H1 (cell line): Measurements from ENCODE around the gene CABLES2. TPM values are rescaled to one million over a fixed set of nuclear protein-coding genes. Genes with fewer than 3 reads are reported as not detected.

ENCODE experiments used
- CTCF ChIA-PET: fragments of 300-600 bp; sonication (Branson Sonifier 250); formaldehyde crosslinking; loops from one replicate; lab custom pipeline; 2021; ENCODE audit not compliant: partially characterized antibody; lab: Charles Lee
- POLR2A ChIA-PET: fragments of 300-600 bp; sonication (Branson Sonifier 250); formaldehyde crosslinking; loops from one replicate; lab custom pipeline; 2021; ENCODE audit warnings: inconsistent platforms; ENCODE audit not compliant: partially characterized antibody; lab: Charles Lee
- DNase-seq, 2 experiments: peaks; one replicate each; pipeline versions ENCODE4 v3.0.0 to v3.0.0-alpha.2; 2010 to 2022; ENCODE audit warnings: low spot score in 2 of 2, low read depth in 1 of 2, mixed read lengths in 1 of 2
- FAIRE-seq: peaks from 2 replicates; lab custom pipeline; 2011; peaks lifted over from hg19 to GRCh38; lab: Jason Lieb, UNC
- H2AFZ ChIP-seq: 2 replicates; pipeline ENCODE4 v1.8.1; 2012; ENCODE audit warnings: low read length, inconsistent platforms
- H2AK5ac ChIP-seq: 2 replicates; pipeline ENCODE4 v1.6.1; 2013; ENCODE audit warnings: low read depth, low read length
- H2BK120ac ChIP-seq: replicated peaks from 2 replicates; pipeline ENCODE3; 2013; ENCODE audit warnings: low read depth, low read length, inconsistent platforms
- H2BK12ac ChIP-seq: 2 replicates; pipeline ENCODE4 v1.6.1; 2013; ENCODE audit warnings: low read depth, low read length
- H2BK15ac ChIP-seq: 2 replicates; pipeline ENCODE4 v1.6.1; 2013; ENCODE audit warnings: low read length
- H2BK20ac ChIP-seq: 2 replicates; pipeline ENCODE4 v1.6.1; 2013; ENCODE audit warnings: low read length
- H2BK5ac ChIP-seq: 2 replicates; pipeline ENCODE4 v1.6.1; 2013; ENCODE audit warnings: low read depth, low read length
- H3K14ac ChIP-seq: 2 replicates; pipeline ENCODE4 v1.6.1; 2013; ENCODE audit warnings: inconsistent platforms; ENCODE audit not compliant: insufficient read length
- H3K18ac ChIP-seq: 2 replicates; pipeline ENCODE4 v1.6.1; 2013; ENCODE audit warnings: low read length; ENCODE audit errors: extremely low read depth
- H3K23ac ChIP-seq: 2 replicates; pipeline ENCODE4 v1.6.1; 2013; ENCODE audit warnings: inconsistent platforms; ENCODE audit not compliant: insufficient read length
- H3K23me2 ChIP-seq: 2 replicates; pipeline ENCODE4 v1.6.1; 2013; ENCODE audit warnings: low read depth, low read length
- H3K27ac ChIP-seq: 2 replicates; pipeline ENCODE4 v1.6.1; 2011; ENCODE audit warnings: low read depth, low read length, inconsistent platforms
- H3K27me3 ChIP-seq, 4 experiments: replicated peaks in 1 of 4; 1 replicate in 1 of 4; 2 replicates in 3 of 4; pipeline versions ENCODE4 v1.6.1 to v1.8.1; 2011 to 2013; ENCODE audit warnings: low read length in 3 of 4, mild to moderate bottlenecking in 3 of 4, inconsistent platforms in 2 of 4, mixed read lengths in 2 of 4, moderate library complexity in 1 of 4; ENCODE audit not compliant: control insufficient read depth in 3 of 4, insufficient read depth in 3 of 4; ENCODE audit errors: extremely low read depth in 1 of 4
- H3K36me3 ChIP-seq, 4 experiments: 2 replicates each; pipeline versions ENCODE4 v1.6.1 to v1.8.1; 2011 to 2013; ENCODE audit warnings: mild to moderate bottlenecking in 4 of 4, low read length in 3 of 4, moderate library complexity in 2 of 4, control low read depth in 1 of 4, inconsistent platforms in 1 of 4; ENCODE audit not compliant: insufficient read depth in 4 of 4, control insufficient read depth in 2 of 4
- H3K4ac ChIP-seq: replicated peaks from 2 replicates; pipeline ENCODE3; 2013; ENCODE audit warnings: low read length, low read depth, mixed read lengths, inconsistent platforms; ENCODE audit not compliant: insufficient read length
- H3K4me1 ChIP-seq, 4 experiments: replicated peaks in 1 of 4; 1 replicate in 1 of 4; 2 replicates in 3 of 4; pipeline versions ENCODE4 v1.6.1 to v1.8.1; 2011 to 2013; ENCODE audit warnings: low read length in 3 of 4, inconsistent platforms in 2 of 4, mixed read lengths in 1 of 4; ENCODE audit not compliant: insufficient read depth in 4 of 4, control insufficient read depth in 3 of 4
- H3K4me2 ChIP-seq, 2 experiments: 2 replicates each; pipeline versions ENCODE4 v1.6.1 to v1.8.1; 2011 to 2013; ENCODE audit warnings: low read depth in 2 of 2, low read length in 2 of 2, control low read depth in 1 of 2, inconsistent platforms in 1 of 2, mild to moderate bottlenecking in 1 of 2; ENCODE audit not compliant: insufficient read depth in 1 of 2
- H3K4me3 ChIP-seq, 4 experiments: fragments of 200-600, 300-600 bp in 1 of 4; sonication (generic), shearing (Covaris generic), sonication (Bioruptor Twin) in 1 of 4; 2 replicates each; pipeline versions ENCODE4 v1.5.1 to v1.8.1; 2011 to 2016; ENCODE audit warnings: low read length in 4 of 4, low read depth in 3 of 4, control low read depth in 2 of 4, inconsistent platforms in 2 of 4, mild to moderate bottlenecking in 2 of 4, mixed read lengths in 1 of 4, moderate library complexity in 1 of 4; ENCODE audit not compliant: insufficient read depth in 2 of 4; ENCODE audit errors: extremely low read depth in 1 of 4
- H3K56ac ChIP-seq: replicated peaks from 2 replicates; pipeline ENCODE3; 2013; ENCODE audit warnings: low read depth, mild to moderate bottlenecking, mixed read lengths, low read length, inconsistent platforms; ENCODE audit not compliant: insufficient read length
- H3K79me1 ChIP-seq: 2 replicates; pipeline ENCODE4 v1.6.1; 2013; ENCODE audit warnings: low read depth, low read length, control low read depth
- H3K79me2 ChIP-seq, 2 experiments: 2 replicates each; pipeline versions ENCODE4 v1.6.1 to v1.8.1; 2012 to 2013; ENCODE audit warnings: low read length in 2 of 2, mild to moderate bottlenecking in 2 of 2, inconsistent platforms in 1 of 2; ENCODE audit not compliant: insufficient read depth in 2 of 2, control insufficient read depth in 1 of 2
- H3K9ac ChIP-seq, 4 experiments: replicated peaks in 1 of 4; 1 replicate in 1 of 4; 2 replicates in 3 of 4; pipeline versions ENCODE4 v1.6.1 to v1.8.1; 2011 to 2013; ENCODE audit warnings: low read depth in 3 of 4, low read length in 3 of 4, control low read depth in 2 of 4, mild to moderate bottlenecking in 2 of 4, moderate library complexity in 2 of 4, inconsistent platforms in 1 of 4; ENCODE audit errors: extremely low read depth in 1 of 4
- H3K9me3 ChIP-seq, 2 experiments: 2 replicates each; pipeline versions ENCODE4 v1.6.1 to v1.8.1; 2012 to 2013; ENCODE audit warnings: mild to moderate bottlenecking in 2 of 2, moderate library complexity in 2 of 2, control low read depth in 1 of 2, inconsistent platforms in 1 of 2, low read depth in 1 of 2, low read length in 1 of 2, mixed read lengths in 1 of 2; ENCODE audit not compliant: insufficient read depth in 2 of 2
- H4K20me1 ChIP-seq, 2 experiments: replicated peaks in 1 of 2; 2 replicates each; pipeline versions ENCODE3 to v1.8.1; 2011 to 2013; ENCODE audit warnings: inconsistent platforms in 2 of 2, low read length in 2 of 2, mild to moderate bottlenecking in 1 of 2; ENCODE audit not compliant: insufficient read depth in 2 of 2, control insufficient read depth in 1 of 2
- H4K5ac ChIP-seq: 2 replicates; pipeline ENCODE4 v1.6.1; 2013; ENCODE audit warnings: low read length, low read depth, mixed read lengths, inconsistent platforms; ENCODE audit not compliant: insufficient read length
- H4K8ac ChIP-seq: 2 replicates; pipeline ENCODE4 v1.8.0; 2013; ENCODE audit warnings: mild to moderate bottlenecking, moderate library complexity, low read length, inconsistent platforms; ENCODE audit not compliant: insufficient read depth; ENCODE audit errors: extremely low read depth
- H4K91ac ChIP-seq: replicated peaks from 2 replicates; pipeline ENCODE3; 2013; ENCODE audit warnings: low read length, mixed read lengths, inconsistent platforms; ENCODE audit not compliant: insufficient read length
- CHD2 ChIP-seq: IDR thresholded peaks from 2 replicates; pipeline ENCODE4 v1.6.1; 2012; ENCODE audit warnings: low read length, improper control_type of control experiment
- JUN ChIP-seq: IDR thresholded peaks from 2 replicates; pipeline ENCODE4 v1.6.1; 2011; ENCODE audit warnings: low read depth, mild to moderate bottlenecking, improper control_type of control experiment, low read length
- JUND ChIP-seq: IDR thresholded peaks from 2 replicates; pipeline ENCODE4 v1.6.1; 2011; ENCODE audit warnings: mild to moderate bottlenecking, improper control_type of control experiment, low read length
- POU5F1 ChIP-seq: IDR thresholded peaks from 2 replicates; pipeline ENCODE4 v1.6.1; 2011; ENCODE audit warnings: low read depth, mild to moderate bottlenecking, low read length, moderate library complexity
- SIN3A ChIP-seq, 2 experiments: IDR thresholded peaks in 1 of 2; conservative IDR thresholded peaks in 1 of 2; 2 replicates each; pipeline ENCODE4 v1.6.1; 2011 to 2012; ENCODE audit warnings: low read length in 2 of 2, improper control_type of control experiment in 1 of 2, low read depth in 1 of 2, mild to moderate bottlenecking in 1 of 2
- WGBS, 2 experiments: shearing (Covaris generic) in 1 of 2; methylation state at CpG; one replicate each; pipeline versions ENCODE4 v1.1.6 to v1.1.7; 2013 to 2015; ENCODE audit warnings: low lambda C conversion rate in 2 of 2, mixed read lengths in 2 of 2, inconsistent platforms in 1 of 2, low coverage in 1 of 2, missing lambda C conversion rate in 1 of 2; ENCODE audit not compliant: insufficient replicate concordance in 2 of 2, insufficient coverage in 1 of 2, insufficient read length in 1 of 2; ENCODE audit errors: extremely low coverage in 1 of 2, missing lambda C conversion rate in 1 of 2; 5-methylcytosine and 5-hydroxymethylcytosine counted together
- polyA plus RNA-seq, 7 experiments: library from polyadenylated mRNA; depleted of rRNA in 3 of 7; stranded (reverse) in 5 of 7; unstranded in 2 of 7; fragments of >200 nt in 5 of 7; fragments of 200-250 nt in 2 of 7; gene quantifications; 1 replicate in 5 of 7; 2 replicates in 1 of 7; 4 replicates in 1 of 7; pipeline versions ENCODE4 v1.2.1 to v1.2.3, GENCODE V29; 2011 to 2013; ENCODE audit warnings: missing spikeins in 2 of 7, mixed read lengths in 2 of 7
- total RNA-seq: library from RNA; stranded (reverse); fragmentation: NEBNext Ultra II Directional; extraction: Animal tissue kit (Norgen Biotek cat#: 25700); gene quantifications from 2 replicates; pipeline ENCODE4 v1.2.1, GENCODE V29; 2021

Gene CABLES2
- total and polyA plus RNA-seq, 2 of the 8 experiments (the other 6 are each of a cell fraction or from before 2014, with no cell fraction given), result 8.0 to 8.8 TPM

DNA sequence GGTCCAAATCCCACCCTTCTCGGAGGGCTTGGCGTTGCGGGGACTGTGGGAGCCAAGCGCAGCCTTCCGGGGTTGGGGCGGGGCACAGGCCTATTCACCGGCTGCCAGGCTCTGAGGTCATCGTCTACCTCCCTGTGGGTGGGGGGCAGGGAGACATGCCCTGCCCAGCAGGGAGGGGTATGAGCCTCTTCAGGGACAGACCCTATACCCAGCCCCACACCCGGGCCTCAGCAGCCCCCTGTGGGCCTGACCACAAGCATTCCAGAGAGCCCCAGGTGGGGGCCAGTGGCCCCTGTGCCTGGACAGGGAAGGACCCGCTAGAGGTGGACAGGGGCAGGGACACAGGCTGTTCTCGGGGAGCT is 51.6 kb downstream of the CABLES2 start:
- Histone ChIP-seq H4K5ac (peak overlapping the region; percentile 30), H3K56ac (no peak overlapping the region), H2BK12ac (peak overlapping the region; percentile 27; the same call in 1 of the 2 replicates), H3K4me1 (peaks cover 0 to 43% (median 31%) of the 10 kb centered on the region in 4 experiments; a peak in 6 of 7 replicates), H2BK20ac (no peak overlapping the region), H3K27ac (peak overlapping the region; percentile 71), H3K18ac (peak overlapping the region; percentile 60; the same call in 1 of the 2 replicates), H2AK5ac (peak overlapping the region; percentile 39; the same call in 1 of the 2 replicates), H4K20me1 (peaks cover 0 to 26% of the 10 kb centered on the region in 2 experiments), H2BK120ac (no peak overlapping the region), H3K23me2 (no peaks in the 10 kb centered on the region), H3K4ac (peak overlapping the region; percentile 91), H2BK15ac (no peak overlapping the region), H3K4me2 (0 out of 4 replicates have a peak overlapping the region, but pooled peaks of 1 of the 2 experiments have one; percentile 7), H3K79me2 (peaks cover 12 to 64% of the 10 kb centered on the region in 2 experiments; a peak in 3 of 4 replicates), H3K79me1 (peaks cover 30% of the 10 kb centered on the region), H3K9ac (no peak overlapping the region), H4K8ac (no peak overlapping the region), H3K23ac (no peak overlapping the region), H3K36me3 (peaks cover 14 to 27% (median 22%) of the 10 kb centered on the region in 4 experiments; a peak in 6 of 8 replicates), H2AFZ (no peak overlapping the region), H3K9me3 (no peaks in the 10 kb centered on the region; a peak in 1 of 4 replicates), H3K14ac (no peak overlapping the region), H2BK5ac (peak overlapping the region; percentile 73), H4K91ac (peak overlapping the region; percentile 42), H3K27me3 (no peaks in the 10 kb centered on the region), H3K4me3 (no peak overlapping the region)
- POLR2A ChIA-PET, result interaction anchor here (0.8 to 10.4 kb wide), 10 partner anchors 10 to 113 kb away, joined by 3 to 114 read pairs (median 5); partner anchors contain the start of genes LAMA5 and RPS21
- 66% methylated on average over 5 of the region's 11 CpGs; no CpG with 5 or more reads in 1 of the 2 experiments for WGBS, 2 experiments
- CTCF ChIA-PET, result interaction anchor here (1.0 to 3.6 kb wide), 5 partner anchors 10 to 46 kb away, joined by 3 to 30 read pairs (median 4); partner anchors contain the start of gene LAMA5
- TF ChIP-seq SIN3A (conservative IDR thresholded peaks at IDR 0.05 in 1 of 2, IDR thresholded peaks at IDR 0.05 in 1 of 2; ENCODE audit: low read depth in 1 of 2, low read length in 2 of 2), result no peak
- TF ChIP-seq POU5F1, result no peak
- peak; percentile 42; the same call in 1 of the 2 replicates for TF ChIP-seq JUN
- TF ChIP-seq JUND, result peak; percentile 49; the same call in 1 of the 2 replicates
- TF ChIP-seq CHD2, result 0 out of 2 replicates have a peak, but pooled peaks have one; percentile 22
- DNase-seq (no peak), FAIRE-seq (no peak)
